GM23338 (cell line): ENCODE measurements around the gene THSD4. TPM values are rescaled to one million over a fixed set of nuclear protein-coding genes. Genes with fewer than 3 reads are reported as not detected.

Experiments used
- ATAC-seq: fragments of 200-7000 bp; cut with Tn5 transposase; 3 replicates; pipeline ENCODE4 v1.9.1; 2020
- DNase-seq: peaks from one replicate; pipeline ENCODE4 v3.0.0-alpha.2; 2015; ENCODE audit warnings: low spot score
- H2AFZ ChIP-seq: fragments of 200-600 bp; sonication (generic); 2 replicates; pipeline ENCODE4 v1.8.0; 2016; ENCODE audit warnings: antibody characterized with exemption, mild to moderate bottlenecking, moderate library complexity
- H3F3A ChIP-seq: fragments of 200-600 bp; sonication (generic); replicated peaks from 2 replicates; pipeline ENCODE4 v1.8.0; 2017; ENCODE audit warnings: antibody characterized with exemption, mixed run types, low read depth
- H3K27ac ChIP-seq: fragments of 200-600 bp; sonication (generic); 2 replicates; pipeline ENCODE4 v1.6.1; 2016; ENCODE audit warnings: low read depth
- H3K27me3 ChIP-seq: fragments of 200-600 bp; sonication (generic); 2 replicates; pipeline ENCODE4 v1.8.0; 2016; ENCODE audit warnings: mild to moderate bottlenecking, mixed run types, moderate library complexity; ENCODE audit not compliant: insufficient read depth
- H3K36me3 ChIP-seq: fragments of 200-600 bp; sonication (generic); 2 replicates; pipeline ENCODE4 v1.8.0; 2016; ENCODE audit warnings: mild to moderate bottlenecking; ENCODE audit not compliant: insufficient read depth
- H3K4me1 ChIP-seq: fragments of 200-600 bp; sonication (generic); 2 replicates; pipeline ENCODE4 v1.8.0; 2016; ENCODE audit warnings: mild to moderate bottlenecking, moderate library complexity; ENCODE audit not compliant: insufficient read depth
- H3K4me2 ChIP-seq: fragments of 200-600 bp; sonication (generic); 2 replicates; pipeline ENCODE4 v1.7.1; 2017; ENCODE audit warnings: mixed run types
- H3K4me3 ChIP-seq: fragments of 200-600 bp; sonication (generic); 2 replicates; pipeline ENCODE4 v1.6.1; 2016; ENCODE audit warnings: mixed run types
- H3K79me2 ChIP-seq: fragments of 200-600 bp; sonication (generic); replicated peaks from 2 replicates; pipeline ENCODE4 v1.8.0; 2017; ENCODE audit warnings: mild to moderate bottlenecking; ENCODE audit not compliant: insufficient read depth
- H3K9me2 ChIP-seq: fragments of 200-600 bp; sonication (generic); 2 replicates; pipeline ENCODE4 v1.8.0; 2017; ENCODE audit not compliant: insufficient read depth
- H4K20me1 ChIP-seq: fragments of 200-600 bp; sonication (generic); replicated peaks from 2 replicates; pipeline ENCODE4 v1.8.0; 2017; ENCODE audit warnings: mild to moderate bottlenecking; ENCODE audit not compliant: insufficient read depth
- H3K27ac Mint-ChIP-seq: 2 replicates; pipeline ENCODE4 v1.8.0; 2020; ENCODE audit warnings: inconsistent platforms, mild to moderate bottlenecking, moderate library complexity, mixed read lengths
- H3K27me3 Mint-ChIP-seq: 3 replicates; pipeline ENCODE4 v1.8.0; 2022; ENCODE audit warnings: low read depth, mild to moderate bottlenecking, moderate library complexity, mixed read lengths, inconsistent platforms; ENCODE audit not compliant: insufficient read depth, poor library complexity
- H3K36me3 Mint-ChIP-seq: 3 replicates; pipeline ENCODE4 v1.8.0; 2021; ENCODE audit warnings: low read depth, mild to moderate bottlenecking, inconsistent platforms, moderate library complexity, mixed read lengths
- H3K4me1 Mint-ChIP-seq: 3 replicates; pipeline ENCODE4 v1.8.0; 2020; ENCODE audit warnings: mild to moderate bottlenecking, inconsistent platforms, mixed read lengths
- H3K4me3 Mint-ChIP-seq: 3 replicates; pipeline ENCODE4 v1.8.0; 2021; ENCODE audit warnings: moderate library complexity, mild to moderate bottlenecking, inconsistent platforms, mixed read lengths
- H3K9me3 Mint-ChIP-seq: 3 replicates; pipeline ENCODE4 v1.8.0; 2020; ENCODE audit warnings: moderate library complexity, mild to moderate bottlenecking, inconsistent platforms, mixed read lengths
- CREB1 ChIP-seq: fragments of 250-450 bp; sonication (Bioruptor Pico); IDR thresholded peaks from 2 replicates; pipeline ENCODE4 v1.5.0; 2020; ENCODE audit warnings: low read depth, mild to moderate bottlenecking, moderate library complexity
- CTCF ChIP-seq, 2 experiments: fragments of 200-600 bp in 1 of 2; sonication (generic) in 1 of 2; conservative IDR thresholded peaks; 2 replicates each; pipeline versions ENCODE4 v1.5.1 to v1.6.1; 2016 to 2017; ENCODE audit warnings: antibody characterized with exemption in 2 of 2, low read depth in 2 of 2, mild to moderate bottlenecking in 2 of 2, moderate library complexity in 1 of 2
- ETS1 ChIP-seq: IDR thresholded peaks from 2 replicates; pipeline ENCODE4 v1.6.1; 2016; ENCODE audit warnings: antibody characterized with exemption
- EZH2 ChIP-seq: fragments of 200-600 bp; sonication (generic); IDR thresholded peaks from one replicate; pipeline ENCODE4 v1.8.0; 2017; ENCODE audit warnings: antibody characterized with exemption, mild to moderate bottlenecking, low read depth; ENCODE audit not compliant: unreplicated experiment
- EZH2phosphoT487 ChIP-seq: fragments of 200-600 bp; sonication (generic); IDR thresholded peaks from one replicate; pipeline ENCODE4 v1.8.1; 2018; ENCODE audit warnings: antibody characterized with exemption; ENCODE audit not compliant: unreplicated experiment
- JUNB ChIP-seq: IDR thresholded peaks from one replicate; pipeline ENCODE4 v1.6.1; 2016; ENCODE audit warnings: antibody characterized with exemption; ENCODE audit not compliant: unreplicated experiment
- NANOG ChIP-seq: IDR thresholded peaks from 2 replicates; pipeline ENCODE4 v1.6.1; 2016; ENCODE audit warnings: antibody characterized with exemption, borderline replicate concordance
- POLR2AphosphoS5 ChIP-seq: IDR thresholded peaks from 2 replicates; pipeline ENCODE4 v1.6.1; 2016; ENCODE audit warnings: antibody characterized with exemption, low read depth
- REST ChIP-seq: IDR thresholded peaks from one replicate; pipeline ENCODE4 v1.6.1; 2018; ENCODE audit warnings: antibody characterized with exemption; ENCODE audit not compliant: unreplicated experiment
- STAT1 ChIP-seq: IDR thresholded peaks from one replicate; pipeline ENCODE4 v1.6.1; 2016; ENCODE audit warnings: antibody characterized with exemption; ENCODE audit not compliant: unreplicated experiment
- ZNF114 ChIP-seq: fragments of 250-450 bp; sonication (Bioruptor Pico); IDR thresholded peaks from 2 replicates; pipeline ENCODE4 v1.5.0; 2020; ENCODE audit warnings: mild to moderate bottlenecking, moderate library complexity
- ZNF331 ChIP-seq: fragments of 250-450 bp; sonication (Bioruptor Pico); IDR thresholded peaks from 2 replicates; pipeline ENCODE4 v1.5.0; 2020; ENCODE audit warnings: low read depth, mild to moderate bottlenecking, moderate library complexity
- ZNF462 ChIP-seq: fragments of 250-450 bp; sonication (Bioruptor Pico); IDR thresholded peaks from 2 replicates; pipeline ENCODE4 v1.5.0; 2020; ENCODE audit warnings: mild to moderate bottlenecking, moderate library complexity
- polyA plus RNA-seq: library from polyadenylated mRNA; unstranded; fragments of >200 nt; fragmentation: Nextera tagmentation; extraction: Ambion mirVana; gene quantifications from 2 replicates; pipeline ENCODE4 v1.2.1, GENCODE V29; 2016
- total RNA-seq: library from RNA; depleted of rRNA; stranded (reverse); fragments of >200 nt; shearing (Covaris generic); gene quantifications from 2 replicates; pipeline ENCODE4 v1.2.3, GENCODE V29; 2014

The THSD4 gene
- total and polyA plus RNA-seq, 2 experiments from 2014 or later: 2.0 to 7.4 TPM

GRCh38 chr15:71760852-71761251 lies 645.6 kb downstream of the THSD4 start:
- Mint-ChIP-seq H3K36me3 (peaks cover 20% of the 10 kb centered on the region), H3K9me3 (peaks cover 23% of the 10 kb centered on the region), H3K4me1 (no peaks in the 10 kb centered on the region), H3K27ac (no peak overlapping the region), H3K4me3 (no peak overlapping the region), H3K27me3 (peaks cover 2% of the 10 kb centered on the region)
- no peaks in the 10 kb centered on the region for H3K27me3 ChIP-seq
- H3K4me1 ChIP-seq: no peaks in the 10 kb centered on the region
- H3K4me2 ChIP-seq: no peak overlapping the region
- DNase-seq: no peak
- no peak for TF ChIP-seq STAT1
- no peak for TF ChIP-seq CREB1 (CRISPR knock-in tag)
- no peak for TF ChIP-seq JUNB
- TF ChIP-seq ZNF331 (CRISPR knock-in tag): no peak
- TF ChIP-seq CTCF (conservative IDR thresholded peaks at IDR 0.05; ENCODE audit: low read depth in 2 of 2): no peak
- no peak for TF ChIP-seq ZNF462 (CRISPR knock-in tag)
- TF ChIP-seq EZH2: no peak
- no peak for TF ChIP-seq NANOG
- TF ChIP-seq EZH2phosphoT487: no peak
- TF ChIP-seq POLR2AphosphoS5: no peak
- no peak for TF ChIP-seq ZNF114
- TF ChIP-seq ETS1: no peak
- no peak for TF ChIP-seq REST
- no peaks in the 10 kb centered on the region; the same call in 1 of the 2 replicates for H3K9me2 ChIP-seq
- H2AFZ ChIP-seq: no peak overlapping the region
- no peak overlapping the region for H3K27ac ChIP-seq
- H3K79me2 ChIP-seq: no peaks in the 10 kb centered on the region
- no peaks in the 10 kb centered on the region for H4K20me1 ChIP-seq
- no peak for ATAC-seq
- H3F3A ChIP-seq: no peaks in the 10 kb centered on the region
- peaks cover 5% of the 10 kb centered on the region; the same call in 1 of the 2 replicates for H3K36me3 ChIP-seq
- no peak overlapping the region for H3K4me3 ChIP-seq
